HUES48 (cell line): ENCODE measurements around the gene KRT79.

Source experiments
- H3K27ac ChIP-seq: one replicate; pipeline ENCODE4 v1.7.0; 2013; ENCODE audit warnings: low read depth, low read length, inconsistent platforms
- H3K27me3 ChIP-seq: 2 replicates; pipeline ENCODE4 v1.6.1; 2013; ENCODE audit warnings: mild to moderate bottlenecking, low read length; ENCODE audit not compliant: control insufficient read depth, insufficient read depth
- H3K36me3 ChIP-seq: 2 replicates; pipeline ENCODE4 v1.6.1; 2013; ENCODE audit warnings: low read length; ENCODE audit not compliant: control insufficient read depth, insufficient read depth
- H3K4me1 ChIP-seq: 2 replicates; pipeline ENCODE4 v1.6.1; 2013; ENCODE audit warnings: mild to moderate bottlenecking, low read length; ENCODE audit not compliant: control insufficient read depth, insufficient read depth
- H3K4me3 ChIP-seq: 2 replicates; pipeline ENCODE4 v1.5.1; 2013; ENCODE audit warnings: mild to moderate bottlenecking, low read depth, low read length
- H3K9ac ChIP-seq: 2 replicates; pipeline ENCODE4 v1.6.1; 2013; ENCODE audit warnings: mild to moderate bottlenecking, low read depth, low read length, moderate library complexity
- H3K9me3 ChIP-seq: 2 replicates; pipeline ENCODE4 v1.6.1; 2013; ENCODE audit warnings: low read length; ENCODE audit not compliant: control insufficient read depth, insufficient read depth

Gene KRT79

GRCh38 chr12:52832451-52832850 lies 1.7 kb downstream of the KRT79 start:
- Histone ChIP-seq H3K9ac (no peak overlapping the region), H3K4me3 (no peak overlapping the region), H3K36me3 (no peaks in the 10 kb centered on the region), H3K27me3 (no peaks in the 10 kb centered on the region), H3K9me3 (no peaks in the 10 kb centered on the region), H3K4me1 (peaks cover 3% of the 10 kb centered on the region; the same call in 1 of the 2 replicates), H3K27ac (no peak overlapping the region)

- no peak overlapping the region for H3K27ac ChIP-seq
- no peaks in the 10 kb centered on the region for H3K36me3 ChIP-seq
- no peak overlapping the region for H3K4me3 ChIP-seq
- H3K9ac ChIP-seq = no peak overlapping the region
- peaks cover 6% of the 10 kb centered on the region; the same call in 1 of the 2 replicates for H3K4me1 ChIP-seq
- no peaks in the 10 kb centered on the region for H3K27me3 ChIP-seq
- H3K9me3 ChIP-seq = no peaks in the 10 kb centered on the region
These were observed 2.9 kb downstream of the KRT79 start for GRCh38 chr12:52831251-52831650.

- Histone ChIP-seq H3K27me3 (no peaks in the 10 kb centered on the region), H3K4me1 (peaks cover 6% of the 10 kb centered on the region; the same call in 1 of the 2 replicates), H3K9me3 (no peaks in the 10 kb centered on the region), H3K27ac (no peak overlapping the region), H3K36me3 (no peaks in the 10 kb centered on the region), H3K9ac (no peak overlapping the region), H3K4me3 (no peak overlapping the region)
These were observed 3.9 kb downstream of the KRT79 start for GRCh38 chr12:52829986-52830770.

GRCh38 chr12:52828591-52829021 lies 5.5 kb downstream of the KRT79 start:
- no peaks in the 10 kb centered on the region for H3K27me3 ChIP-seq
- no peak overlapping the region for H3K4me3 ChIP-seq
- H3K9ac ChIP-seq = no peak overlapping the region
- no peaks in the 10 kb centered on the region for H3K9me3 ChIP-seq
- no peak overlapping the region for H3K27ac ChIP-seq
- H3K36me3 ChIP-seq = no peaks in the 10 kb centered on the region
- peaks cover 6% of the 10 kb centered on the region; the same call in 1 of the 2 replicates for H3K4me1 ChIP-seq

- no peak overlapping the region for H3K9ac ChIP-seq
- no peaks in the 10 kb centered on the region for H3K27me3 ChIP-seq
- no peak overlapping the region for H3K27ac ChIP-seq
- no peak overlapping the region for H3K4me3 ChIP-seq
- no peaks in the 10 kb centered on the region for H3K9me3 ChIP-seq
- no peaks in the 10 kb centered on the region for H3K36me3 ChIP-seq
- peaks cover 6% of the 10 kb centered on the region; the same call in 1 of the 2 replicates for H3K4me1 ChIP-seq
These were observed 6.0 kb downstream of the KRT79 start for GRCh38 chr12:52828156-52828555.

GRCh38 chr12:52827499-52828090 lies 6.5 kb downstream of the KRT79 start:
- Histone ChIP-seq H3K9me3 (no peaks in the 10 kb centered on the region), H3K4me1 (peaks cover 6% of the 10 kb centered on the region; the same call in 1 of the 2 replicates), H3K4me3 (no peak overlapping the region), H3K27me3 (no peaks in the 10 kb centered on the region), H3K27ac (no peak overlapping the region), H3K36me3 (no peaks in the 10 kb centered on the region), H3K9ac (no peak overlapping the region)

GRCh38 chr12:52826611-52827498 lies 7.3 kb downstream of the KRT79 start:
- H3K4me1 ChIP-seq = peaks cover 6% of the 10 kb centered on the region; the same call in 1 of the 2 replicates
- H3K36me3 ChIP-seq = no peaks in the 10 kb centered on the region
- no peaks in the 10 kb centered on the region for H3K9me3 ChIP-seq
- no peak overlapping the region for H3K27ac ChIP-seq
- no peak overlapping the region for H3K4me3 ChIP-seq
- no peaks in the 10 kb centered on the region for H3K27me3 ChIP-seq
- no peak overlapping the region for H3K9ac ChIP-seq

- H3K9me3 ChIP-seq = no peaks in the 10 kb centered on the region
- H3K9ac ChIP-seq = no peak overlapping the region
- no peaks in the 10 kb centered on the region for H3K27me3 ChIP-seq
- no peak overlapping the region for H3K4me3 ChIP-seq
- H3K4me1 ChIP-seq = peaks cover 6% of the 10 kb centered on the region; the same call in 1 of the 2 replicates
- H3K36me3 ChIP-seq = no peaks in the 10 kb centered on the region
- no peak overlapping the region for H3K27ac ChIP-seq
These were observed 8.2 kb downstream of the KRT79 start for GRCh38 chr12:52825961-52826360.

GRCh38 chr12:52824741-52825410 lies 9.2 kb downstream of the KRT79 start:
- Histone ChIP-seq H3K9ac (no peak overlapping the region), H3K36me3 (no peaks in the 10 kb centered on the region), H3K4me1 (peaks cover 6% of the 10 kb centered on the region; the same call in 1 of the 2 replicates), H3K9me3 (no peaks in the 10 kb centered on the region), H3K4me3 (no peak overlapping the region), H3K27ac (no peak overlapping the region), H3K27me3 (no peaks in the 10 kb centered on the region)

- H3K36me3 ChIP-seq = no peaks in the 10 kb centered on the region
These were observed 10.2 kb downstream of the KRT79 start for GRCh38 chr12:52823761-52824450.

More at GRCh38 chr12:52823761-52824450, 10.2 kb downstream of the KRT79 start:
- Histone ChIP-seq H3K9me3 (no peaks in the 10 kb centered on the region), H3K4me1 (peaks cover 6% of the 10 kb centered on the region; the same call in 1 of the 2 replicates), H3K27ac (no peak overlapping the region), H3K4me3 (no peak overlapping the region), H3K9ac (no peak overlapping the region), H3K27me3 (no peaks in the 10 kb centered on the region)
